K562 (cell line): ENCODE data around the gene ZNF296. TPM values are rescaled to one million over a fixed set of nuclear protein-coding genes. Genes with fewer than 3 reads are reported as not detected.
A peak's percentile ranks its signal among the peaks of the same experiment; 100 is the strongest.

Experiments used
- ATAC-seq: fragments of 200-7000 bp; cut with Tn5 transposase; 3 replicates; pipeline ENCODE4 v1.9.1; 2020; ENCODE audit warnings: moderate library complexity
- BruUV-seq: library from RNA; stranded (reverse); fragments of 400-500 nt; replicated peaks from 2 replicates; lab custom pipeline; 2021; lab: Mats Ljungman, UMichigan
- CTCF ChIA-PET: fragments of 300-600 bp; formaldehyde crosslinking; extraction: SDS; loops from one replicate; lab custom pipeline; 2021; ENCODE audit warnings: low intra/inter-chr PET ratio; lab: Yijun Ruan, JAX
- POLR2A ChIA-PET: fragments of 300-600, 350-650 bp; sonication (Branson Sonifier 250); formaldehyde crosslinking; extraction: SDS; loops from one replicate; lab custom pipeline; 2021; ENCODE audit warnings: antibody characterized with exemption, inconsistent platforms; lab: Yijun Ruan, JAX
- DNase-seq, 4 experiments: peaks; one replicate each; pipeline versions ENCODE4 v3.0.0 to v3.0.0-alpha.2; 2011 to 2018; ENCODE audit warnings: low spot score in 3 of 4, mixed read lengths in 3 of 4; ENCODE audit errors: extremely low read depth in 1 of 4
- FAIRE-seq: peaks from 2 replicates; lab custom pipeline; 2011; peaks lifted over from hg19 to GRCh38; lab: Jason Lieb, UNC
- H2AFZ ChIP-seq: 2 replicates; pipeline ENCODE4 v1.6.0; 2011; ENCODE audit warnings: low read depth, low read length, control low read depth, inconsistent platforms
- H3K27ac ChIP-seq: fragments of 200-600 bp; 3 replicates; pipeline ENCODE4 v1.8.0; 2011; ENCODE audit warnings: low read depth, mild to moderate bottlenecking, control low read depth, inconsistent platforms, low read length, moderate library complexity, mixed read lengths; ENCODE audit errors: extremely low read depth
- H3K27me3 ChIP-seq, 2 experiments: fragments of 300-600 bp in 1 of 2; 2 replicates in 1 of 2; 3 replicates in 1 of 2; pipeline versions ENCODE4 v1.6.0 to v1.8.0; 2011; ENCODE audit warnings: inconsistent platforms in 2 of 2, low read length in 2 of 2, mild to moderate bottlenecking in 1 of 2, mixed read lengths in 1 of 2, moderate library complexity in 1 of 2; ENCODE audit not compliant: control insufficient read depth in 2 of 2, insufficient read depth in 2 of 2
- H3K36me3 ChIP-seq: fragments of 300-600 bp; 3 replicates; pipeline ENCODE4 v1.8.0; 2011; ENCODE audit warnings: mild to moderate bottlenecking, low read length, inconsistent platforms; ENCODE audit not compliant: control insufficient read depth, insufficient read depth
- H3K4me1 ChIP-seq, 2 experiments: fragments of 200-600 bp in 1 of 2; replicated peaks in 1 of 2; 2 replicates in 1 of 2; 3 replicates in 1 of 2; pipeline versions ENCODE4 v1.5.1 to v1.8.0; 2011; ENCODE audit warnings: inconsistent platforms in 2 of 2, low read length in 2 of 2, mild to moderate bottlenecking in 1 of 2, mixed read lengths in 1 of 2, moderate library complexity in 1 of 2; ENCODE audit not compliant: control insufficient read depth in 2 of 2, insufficient read depth in 2 of 2
- H3K4me2 ChIP-seq: 2 replicates; pipeline ENCODE4 v1.6.1; 2011; ENCODE audit warnings: low read length, control low read depth, inconsistent platforms, mixed read lengths; ENCODE audit not compliant: insufficient read depth
- H3K4me3 ChIP-seq: fragments of 200-600 bp; sonication (generic), shearing (Covaris generic); 2 replicates; pipeline ENCODE4 v1.5.1; 2016; ENCODE audit warnings: control low read depth, inconsistent platforms
- H3K79me2 ChIP-seq: fragments of 200-600 bp; 3 replicates; pipeline ENCODE4 v1.8.0; 2011; ENCODE audit warnings: low read length, inconsistent platforms; ENCODE audit not compliant: control insufficient read depth, insufficient read depth
- H3K9ac ChIP-seq, 2 experiments: 2 replicates each; pipeline versions ENCODE4 v1.6.0 to v1.6.1; 2011; ENCODE audit warnings: low read depth in 2 of 2, low read length in 2 of 2, control low read depth in 1 of 2, inconsistent platforms in 1 of 2, mild to moderate bottlenecking in 1 of 2, mixed read lengths in 1 of 2; ENCODE audit not compliant: insufficient read depth in 1 of 2
- H3K9me1 ChIP-seq: one replicate; pipeline ENCODE4 v1.6.0; 2011; ENCODE audit warnings: inconsistent platforms, mild to moderate bottlenecking, low read length, moderate library complexity; ENCODE audit not compliant: control insufficient read depth, insufficient read depth
- H3K9me3 ChIP-seq: replicated peaks from 2 replicates; pipeline ENCODE4 v1.5.1; 2011; ENCODE audit warnings: low read depth, low read length, inconsistent platforms; ENCODE audit not compliant: control insufficient read depth, insufficient read depth
- H4K20me1 ChIP-seq: replicated peaks from 2 replicates; pipeline ENCODE4 v1.6.1; 2011; ENCODE audit warnings: low read length, inconsistent platforms, mixed read lengths; ENCODE audit not compliant: control insufficient read depth, insufficient read depth
- ELF4 ChIP-seq: fragments of 450-650 bp; formaldehyde crosslinking; IDR thresholded peaks from 2 replicates; pipeline ENCODE4 v1.4.0; 2022; ENCODE audit warnings: missing genetic modification characterization
- SMAD2 ChIP-seq: fragments of 150-350 bp; IDR thresholded peaks from 2 replicates; pipeline ENCODE4 v1.6.1; 2014; ENCODE audit warnings: low read depth, mild to moderate bottlenecking, low read length
- ZNF263 ChIP-seq: sonication (generic); formaldehyde crosslinking; IDR thresholded peaks from 2 replicates; pipeline ENCODE4 v1.8.0; 2022; ENCODE audit warnings: mild to moderate bottlenecking, missing genetic modification reagents, borderline replicate concordance
- WGBS: fragments of 100-300 bp; shearing (Covaris generic); methylation state at CpG from one replicate; pipeline ENCODE4 v1.1.6; 2016; ENCODE audit warnings: low coverage, mixed read lengths; ENCODE audit not compliant: insufficient coverage; ENCODE audit errors: missing lambda C conversion rate; 5-methylcytosine and 5-hydroxymethylcytosine counted together
- in situ Hi-C: fragments of 300-500 bp; cut with MboI; formaldehyde crosslinking; loops from 4 replicates; pipeline ENCODE4 v1.15.0; 2018; ENCODE audit warnings: inconsistent platforms, mixed read lengths
- intact Hi-C: fragments of 100-400 bp; cut with micrococcal nuclease; formaldehyde crosslinking; loops from 2 replicates; pipeline ENCODE4 v1.14.2; 2022
- polyA plus RNA-seq, 8 experiments: library from polyadenylated mRNA; depleted of rRNA in 4 of 8; stranded (reverse) in 5 of 8; unstranded in 3 of 8; fragments of >200 nt; fragmentation: Nextera tagmentation in 2 of 8; fragmentation: Illumina TruSeq in 1 of 8; extraction: Ambion mirVana in 2 of 8; extraction: Trizol in 1 of 8; gene quantifications; 2 replicates each; pipeline versions ENCODE4 v1.2.1 to v1.2.3, GENCODE V29; 2011 to 2014; ENCODE audit warnings: inconsistent platforms in 1 of 8, missing spikeins in 1 of 8
- total RNA-seq, 7 experiments: library from RNA; depleted of rRNA in 6 of 7; stranded (reverse); fragments of >200 nt in 6 of 7; fragmentation: Illumina TruSeq in 2 of 7; extraction: Trizol in 2 of 7; gene quantifications; 2 replicates each; pipeline versions ENCODE4 v1.2.1 to v1.2.3, GENCODE V29; 2011 to 2021; ENCODE audit warnings: low replicate concordance in 1 of 7

The ZNF296 gene
- total and polyA plus RNA-seq, 9 of the 15 experiments (the other 6 are each of a cell fraction or from before 2014, with no cell fraction given): 0.03 to 8.8 (median 0.47) TPM; not detected in 1

DNA sequence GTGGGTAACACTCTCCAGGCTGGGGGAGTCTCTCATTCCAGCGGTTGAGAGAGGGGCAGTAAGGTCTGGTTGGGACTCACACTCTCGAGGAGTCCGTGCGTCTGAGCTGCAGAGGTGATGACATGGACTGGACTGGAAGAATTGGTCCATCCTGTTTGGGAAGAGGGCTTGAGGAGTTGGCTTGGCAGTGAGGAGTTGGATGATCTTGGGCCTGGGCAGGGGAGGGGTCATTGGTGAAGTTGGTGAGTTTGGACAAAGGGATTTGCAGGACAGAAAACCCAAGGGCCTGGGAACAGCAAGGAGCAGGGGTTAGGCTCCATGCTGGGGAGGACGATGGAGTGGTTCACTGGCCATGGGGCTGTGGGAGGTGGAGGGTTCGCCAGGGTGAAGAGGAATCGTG lies 20.4 kb upstream of the ZNF296 start:
- peaks cover 48 to 75% of the 10 kb centered on the region in 2 experiments for H3K4me1 ChIP-seq
- 75% methylated on average over 6 of the region's 7 CpGs for WGBS
- ATAC-seq: no peak
- H3K4me3 ChIP-seq: no peak overlapping the region
- H3K9me1 ChIP-seq: peaks cover 12% of the 10 kb centered on the region
- intact Hi-C loops: no loop called here
- no peak overlapping the region; the same call in 2 of the 3 replicates for H3K27ac ChIP-seq
- TF ChIP-seq ZNF263 (CRISPR knock-in tag): peak; percentile 30; the same call in 1 of the 2 replicates
- TF ChIP-seq SMAD2: no peak
- TF ChIP-seq ELF4 (CRISPR knock-in tag): 0 out of 2 replicates have a peak, but pooled peaks have one; percentile 60
- DNase-seq: no peak
- H3K9me3 ChIP-seq: no peaks in the 10 kb centered on the region
- H3K79me2 ChIP-seq: peaks cover 92% of the 10 kb centered on the region
- H3K27me3 ChIP-seq: no peaks in the 10 kb centered on the region
- no peak for FAIRE-seq
- in situ Hi-C loops: no loop called here
- ChIA-PET CTCF (no interaction called here), POLR2A (no interaction called here)
- peaks cover 56% of the 10 kb centered on the region for H4K20me1 ChIP-seq
- H3K9ac ChIP-seq: peak overlapping the region in 1 of 2 experiments; percentile 59; a peak in 1 of 4 replicates
- H3K4me2 ChIP-seq: no peak overlapping the region
- H2AFZ ChIP-seq: no peak overlapping the region
- no TSS peak for BruUV-seq
- H3K36me3 ChIP-seq: peaks cover 71% of the 10 kb centered on the region; the same call in 2 of the 3 replicates
